ENCODE results near the gene FMO2. TPM values are rescaled to one million over a fixed set of nuclear protein-coding genes. Genes with fewer than 3 reads are reported as not detected.

FMO2 gene
- total and polyA plus RNA-seq, 2 experiments from 2014 or later, result not detected

DNA sequence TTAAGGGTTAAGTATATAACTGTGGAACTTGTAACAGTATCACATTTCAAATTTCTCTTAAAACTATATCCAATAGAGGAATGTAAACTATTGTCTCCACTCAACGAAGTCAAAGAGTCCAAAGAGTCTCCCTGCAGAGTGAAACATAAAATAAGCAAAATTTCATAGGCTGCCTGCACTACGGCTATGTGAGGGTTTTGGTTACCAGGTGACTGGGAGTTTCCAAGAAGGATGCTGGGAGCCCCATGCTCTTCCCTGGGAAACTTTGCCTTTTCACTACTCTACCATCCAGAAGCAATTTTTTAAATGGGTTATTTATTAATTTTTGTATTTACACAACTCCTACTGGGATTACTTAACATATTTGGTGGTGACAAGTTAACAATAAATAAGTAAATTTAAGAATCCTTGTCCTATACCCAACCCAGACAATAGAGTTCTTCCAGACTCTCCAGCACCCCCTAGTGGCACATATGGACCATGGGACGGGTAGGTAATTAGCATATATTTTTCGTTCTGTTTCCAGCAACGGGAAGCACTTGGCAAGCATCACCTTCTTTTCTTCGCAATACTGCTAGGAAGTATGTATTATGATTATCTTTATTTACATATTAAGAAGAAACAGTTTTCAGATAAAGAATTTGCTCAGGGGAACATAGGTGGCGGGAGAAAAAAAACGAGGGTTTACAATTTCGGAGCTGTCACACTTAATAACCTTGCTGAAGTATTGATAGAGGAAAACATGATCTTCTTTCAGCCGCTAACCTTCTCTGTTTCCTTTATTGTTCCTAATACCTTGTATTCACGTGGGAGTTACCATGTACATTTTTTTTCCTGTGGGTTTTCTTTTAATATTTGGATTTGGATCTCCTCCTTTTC is 3.5 kb downstream of the FMO2 start:
- H3K4me1 ChIP-seq (ENCODE audit: low read depth), result no peaks in the 10 kb centered on the region
- no peak overlapping the region for H3K4me3 ChIP-seq
- H3K9me3 ChIP-seq (ENCODE audit: low read depth), result no peaks in the 10 kb centered on the region
- TF ChIP-seq, protein P1, sequence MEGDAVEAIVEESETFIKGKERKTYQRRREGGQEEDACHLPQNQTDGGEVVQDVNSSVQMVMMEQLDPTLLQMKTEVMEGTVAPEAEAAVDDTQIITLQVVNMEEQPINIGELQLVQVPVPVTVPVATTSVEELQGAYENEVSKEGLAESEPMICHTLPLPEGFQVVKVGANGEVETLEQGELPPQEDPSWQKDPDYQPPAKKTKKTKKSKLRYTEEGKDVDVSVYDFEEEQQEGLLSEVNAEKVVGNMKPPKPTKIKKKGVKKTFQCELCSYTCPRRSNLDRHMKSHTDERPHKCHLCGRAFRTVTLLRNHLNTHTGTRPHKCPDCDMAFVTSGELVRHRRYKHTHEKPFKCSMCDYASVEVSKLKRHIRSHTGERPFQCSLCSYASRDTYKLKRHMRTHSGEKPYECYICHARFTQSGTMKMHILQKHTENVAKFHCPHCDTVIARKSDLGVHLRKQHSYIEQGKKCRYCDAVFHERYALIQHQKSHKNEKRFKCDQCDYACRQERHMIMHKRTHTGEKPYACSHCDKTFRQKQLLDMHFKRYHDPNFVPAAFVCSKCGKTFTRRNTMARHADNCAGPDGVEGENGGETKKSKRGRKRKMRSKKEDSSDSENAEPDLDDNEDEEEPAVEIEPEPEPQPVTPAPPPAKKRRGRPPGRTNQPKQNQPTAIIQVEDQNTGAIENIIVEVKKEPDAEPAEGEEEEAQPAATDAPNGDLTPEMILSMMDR (IDR thresholded peaks at IDR 0.05; ENCODE audit: low read depth, low read length), result peak; percentile 82
- H3K27ac ChIP-seq, result no peak overlapping the region
- peak; percentile 78 to 91 for DNase-seq (ENCODE audit: low read depth in 1 of 2, low spot score in 1 of 2)
- no peaks in the 10 kb centered on the region for H3K36me3 ChIP-seq
- no peaks in the 10 kb centered on the region for H3K27me3 ChIP-seq

DNA sequence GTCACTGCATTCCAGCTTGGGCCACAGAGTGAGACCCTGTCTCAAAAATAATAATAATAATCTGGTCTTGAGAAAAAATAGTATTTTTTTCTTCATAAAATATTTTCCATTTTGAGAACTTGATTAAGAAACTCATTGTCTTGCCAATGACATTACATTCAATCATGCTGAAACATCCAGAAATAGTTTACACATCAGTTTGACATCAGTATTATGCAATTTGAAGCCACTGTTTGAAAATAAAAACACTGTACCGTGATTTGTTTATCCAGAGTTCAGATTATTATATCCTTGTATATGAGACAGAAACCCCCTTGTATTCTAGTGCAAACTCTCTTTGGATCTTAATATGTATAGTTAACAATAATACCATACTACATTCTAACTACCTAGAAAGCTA is 6.9 kb downstream of the FMO2 start:
- no peak for DNase-seq (ENCODE audit: low read depth in 1 of 2, low spot score in 1 of 2)
- no peak overlapping the region for H3K27ac ChIP-seq
- H3K36me3 ChIP-seq, result no peaks in the 10 kb centered on the region
- H3K4me3 ChIP-seq, result no peak overlapping the region
- TF ChIP-seq, protein P1 (IDR thresholded peaks at IDR 0.05; ENCODE audit: low read depth, low read length), result no peak
- H3K27me3 ChIP-seq, result no peaks in the 10 kb centered on the region
- H3K9me3 ChIP-seq (ENCODE audit: low read depth), result no peaks in the 10 kb centered on the region
- H3K4me1 ChIP-seq (ENCODE audit: low read depth), result no peaks in the 10 kb centered on the region

DNA sequence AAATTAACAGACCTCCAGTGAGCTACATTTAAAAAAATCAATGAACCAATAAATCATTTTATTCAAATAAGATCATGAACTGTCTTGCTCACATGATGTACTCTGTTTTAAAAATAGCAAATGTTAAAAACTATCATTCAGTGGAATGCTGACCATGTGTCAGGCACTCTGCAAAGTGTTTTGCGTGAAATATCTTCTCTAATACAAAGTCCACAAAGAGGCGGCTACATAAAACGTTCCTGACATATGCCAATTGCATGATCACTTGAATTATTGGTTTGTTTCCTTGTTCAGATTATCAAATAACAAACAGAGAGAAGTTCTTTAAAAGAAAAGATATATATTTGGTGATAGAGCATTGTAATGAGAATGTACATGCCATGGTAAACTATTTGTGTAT is 10.7 kb downstream of the FMO2 start:
- H3K4me1 ChIP-seq (ENCODE audit: low read depth), result no peaks in the 10 kb centered on the region
- no peaks in the 10 kb centered on the region for H3K36me3 ChIP-seq
- TF ChIP-seq, protein P1 (IDR thresholded peaks at IDR 0.05; ENCODE audit: low read depth, low read length), result no peak
- no peaks in the 10 kb centered on the region for H3K27me3 ChIP-seq
- no peak for DNase-seq (ENCODE audit: low read depth in 1 of 2, low spot score in 1 of 2)
- no peak overlapping the region for H3K4me3 ChIP-seq
- H3K9me3 ChIP-seq (ENCODE audit: low read depth), result no peaks in the 10 kb centered on the region
- no peak overlapping the region for H3K27ac ChIP-seq

DNA sequence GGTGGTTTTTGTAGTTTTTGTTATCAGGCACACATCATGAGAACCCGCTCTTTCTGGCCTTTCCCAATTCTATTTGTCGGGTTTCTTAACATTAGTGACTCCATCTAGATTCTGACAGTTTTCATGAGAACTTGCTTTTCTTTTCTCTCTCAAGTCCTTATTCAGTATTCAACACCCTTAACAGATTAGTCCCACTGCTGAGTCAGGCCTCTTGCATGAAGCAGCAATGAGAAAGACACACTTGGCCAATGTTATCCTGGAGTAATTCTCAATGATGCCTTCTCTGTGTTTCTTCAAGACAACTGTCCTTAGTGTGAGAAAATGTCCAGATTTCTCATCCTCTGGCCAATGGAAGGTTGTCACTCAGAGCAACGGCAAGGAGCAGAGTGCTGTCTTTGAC is 11.3 kb downstream of the FMO2 start:
- H3K27me3 ChIP-seq, result no peaks in the 10 kb centered on the region
- no peak overlapping the region for H3K4me3 ChIP-seq
- H3K4me1 ChIP-seq (ENCODE audit: low read depth), result no peaks in the 10 kb centered on the region
- TF ChIP-seq, protein P1 (IDR thresholded peaks at IDR 0.05; ENCODE audit: low read depth, low read length), result no peak
- H3K9me3 ChIP-seq (ENCODE audit: low read depth), result no peaks in the 10 kb centered on the region
- DNase-seq (ENCODE audit: low read depth in 1 of 2, low spot score in 1 of 2), result no peak
- H3K27ac ChIP-seq, result no peak overlapping the region
- H3K36me3 ChIP-seq, result no peaks in the 10 kb centered on the region

GRCh38 chr1:171198081-171198480 is 13.0 kb downstream of the FMO2 start:
- no peak overlapping the region for H3K27ac ChIP-seq
- DNase-seq (ENCODE audit: low read depth in 1 of 2, low spot score in 1 of 2), result no peak
- no peaks in the 10 kb centered on the region for H3K27me3 ChIP-seq
- no peak overlapping the region for H3K4me3 ChIP-seq
- H3K4me1 ChIP-seq (ENCODE audit: low read depth), result no peaks in the 10 kb centered on the region
- no peaks in the 10 kb centered on the region for H3K36me3 ChIP-seq
- H3K9me3 ChIP-seq (ENCODE audit: low read depth), result no peaks in the 10 kb centered on the region
- TF ChIP-seq, protein P1 (IDR thresholded peaks at IDR 0.05; ENCODE audit: low read depth, low read length), result no peak
